ENCODE results near the gene DKC1.
A peak's percentile ranks its signal among the peaks of the same experiment; 100 is the strongest.

The DKC1 gene

GRCh38 chrX:154762537-154763296 is at the start of gene DKC1:
DKC1 (plus strand) TSS chrX:154762864; CDS start chrX:154762966, 102 bp downstream.
- DNase-seq, result peak; percentile 98

- DNase-seq, result no peak
These were observed 47.7 kb upstream of the DKC1 start for GRCh38 chrX:154714925-154715324.

GRCh38 chrX:154715825-154716224 is 46.8 kb upstream of the DKC1 start:
- no peak for DNase-seq

GRCh38 chrX:154717824-154718223 is 44.8 kb upstream of the DKC1 start:
- peak; percentile 66 for DNase-seq

GRCh38 chrX:154718616-154719015 is 44.0 kb upstream of the DKC1 start:
- DNase-seq, result no peak

- DNase-seq, result peak; percentile 77
These were observed 43.5 kb upstream of the DKC1 start for GRCh38 chrX:154719132-154719675.

- no peak for DNase-seq
These were observed 42.6 kb upstream of the DKC1 start for GRCh38 chrX:154720067-154720466.

GRCh38 chrX:154721155-154721554 is 41.5 kb upstream of the DKC1 start:
- no peak for DNase-seq

- DNase-seq, result no peak
These were observed 37.5 kb upstream of the DKC1 start for GRCh38 chrX:154724993-154725756.

GRCh38 chrX:154727418-154727817 is 35.2 kb upstream of the DKC1 start:
- DNase-seq, result no peak

- no peak for DNase-seq
These were observed 34.8 kb upstream of the DKC1 start for GRCh38 chrX:154727871-154728270.

GRCh38 chrX:154728431-154729190 is 34.1 kb upstream of the DKC1 start:
- no peak for DNase-seq

- no peak for DNase-seq
These were observed 33.2 kb upstream of the DKC1 start for GRCh38 chrX:154729439-154729838.

GRCh38 chrX:154730253-154730891 is 32.3 kb upstream of the DKC1 start:
- no peak for DNase-seq

- no peak for DNase-seq
These were observed 31.5 kb upstream of the DKC1 start for GRCh38 chrX:154731184-154731583.

GRCh38 chrX:154731881-154732280 is 30.8 kb upstream of the DKC1 start:
- no peak for DNase-seq

- DNase-seq, result no peak
These were observed 30.1 kb upstream of the DKC1 start for GRCh38 chrX:154732421-154733065.

- DNase-seq, result no peak
These were observed 29.6 kb upstream of the DKC1 start for GRCh38 chrX:154733066-154733425.

- DNase-seq, result peak; percentile 70
These were observed 28.4 kb upstream of the DKC1 start for GRCh38 chrX:154734061-154734781.

- DNase-seq, result no peak
These were observed 26.8 kb upstream of the DKC1 start for GRCh38 chrX:154735695-154736393.

- no peak for DNase-seq
These were observed 25.5 kb upstream of the DKC1 start for GRCh38 chrX:154737136-154737535.

All from activated effector memory CD4-positive, alpha-beta T cell treated with anti-CD3 and anti-CD28 coated beads, Interleukin-2, amount 50 U/mL, for 16 hours (primary cell).